ENCODE measurements around the gene FCHO2.

FCHO2 gene

GRCh38 chr5:73037545-73037944 lies 81.7 kb downstream of the FCHO2 start:
- no peak overlapping the region for H3K4me3 ChIP-seq (ENCODE audit: low read length)
- H3K36me3 ChIP-seq (ENCODE audit: control insufficient read depth, low read depth, low read length), result no peaks in the 10 kb centered on the region
- no peaks in the 10 kb centered on the region for H3K27me3 ChIP-seq (ENCODE audit: control insufficient read depth, insufficient read depth, low read length)
- no peak overlapping the region for H3K27ac ChIP-seq (ENCODE audit: low read length)
- H3K9me3 ChIP-seq (ENCODE audit: control insufficient read depth, low read depth, low read length), result no peaks in the 10 kb centered on the region
- H3K4me1 ChIP-seq (ENCODE audit: control insufficient read depth, low read depth, low read length), result peaks cover 12% of the 10 kb centered on the region
- H3K9ac ChIP-seq (ENCODE audit: low read length), result no peak overlapping the region

- Histone ChIP-seq H3K4me3 (ENCODE audit: low read length) (no peak overlapping the region), H3K9me3 (ENCODE audit: control insufficient read depth, low read depth, low read length) (no peaks in the 10 kb centered on the region), H3K36me3 (ENCODE audit: control insufficient read depth, low read depth, low read length) (no peaks in the 10 kb centered on the region), H3K27ac (ENCODE audit: low read length) (no peak overlapping the region), H3K27me3 (ENCODE audit: control insufficient read depth, insufficient read depth, low read length) (no peaks in the 10 kb centered on the region), H3K9ac (ENCODE audit: low read length) (no peak overlapping the region), H3K4me1 (ENCODE audit: control insufficient read depth, low read depth, low read length) (peaks cover 12% of the 10 kb centered on the region)
Measured at GRCh38 chr5:73039082-73039481, 83.2 kb downstream of the FCHO2 start.

- Histone ChIP-seq H3K27ac (ENCODE audit: low read length) (no peak overlapping the region), H3K4me3 (ENCODE audit: low read length) (no peak overlapping the region), H3K9me3 (ENCODE audit: control insufficient read depth, low read depth, low read length) (no peaks in the 10 kb centered on the region), H3K9ac (ENCODE audit: low read length) (no peak overlapping the region), H3K27me3 (ENCODE audit: control insufficient read depth, insufficient read depth, low read length) (no peaks in the 10 kb centered on the region), H3K36me3 (ENCODE audit: control insufficient read depth, low read depth, low read length) (no peaks in the 10 kb centered on the region), H3K4me1 (ENCODE audit: control insufficient read depth, low read depth, low read length) (peaks cover 12% of the 10 kb centered on the region)
Measured at GRCh38 chr5:73042993-73043392, 87.2 kb downstream of the FCHO2 start.

- Histone ChIP-seq H3K36me3 (ENCODE audit: control insufficient read depth, low read depth, low read length) (no peaks in the 10 kb centered on the region), H3K27ac (ENCODE audit: low read length) (no peak overlapping the region)
Measured at GRCh38 chr5:73044546-73044945, 88.7 kb downstream of the FCHO2 start.

GRCh38 chr5:73045623-73046022 lies 89.8 kb downstream of the FCHO2 start:
- no peaks in the 10 kb centered on the region for H3K36me3 ChIP-seq (ENCODE audit: control insufficient read depth, low read depth, low read length)
- H3K9ac ChIP-seq (ENCODE audit: low read length), result no peak overlapping the region

More at GRCh38 chr5:73044546-73044945, 88.7 kb downstream of the FCHO2 start:
- Histone ChIP-seq H3K9me3 (ENCODE audit: control insufficient read depth, low read depth, low read length) (no peaks in the 10 kb centered on the region), H3K4me3 (ENCODE audit: low read length) (no peak overlapping the region), H3K4me1 (ENCODE audit: control insufficient read depth, low read depth, low read length) (peaks cover 12% of the 10 kb centered on the region), H3K9ac (ENCODE audit: low read length) (no peak overlapping the region), H3K27me3 (ENCODE audit: control insufficient read depth, insufficient read depth, low read length) (no peaks in the 10 kb centered on the region)

GRCh38 chr5:73061593-73061992 lies 105.8 kb downstream of the FCHO2 start:
- Histone ChIP-seq H3K36me3 (ENCODE audit: control insufficient read depth, low read depth, low read length) (no peaks in the 10 kb centered on the region), H3K27me3 (ENCODE audit: control insufficient read depth, insufficient read depth, low read length) (no peaks in the 10 kb centered on the region), H3K4me3 (ENCODE audit: low read length) (no peak overlapping the region), H3K4me1 (ENCODE audit: control insufficient read depth, low read depth, low read length) (no peaks in the 10 kb centered on the region), H3K9me3 (ENCODE audit: control insufficient read depth, low read depth, low read length) (no peaks in the 10 kb centered on the region), H3K9ac (ENCODE audit: low read length) (no peak overlapping the region), H3K27ac (ENCODE audit: low read length) (no peak overlapping the region)

More at GRCh38 chr5:73045623-73046022, 89.8 kb downstream of the FCHO2 start:
- Histone ChIP-seq H3K27me3 (ENCODE audit: control insufficient read depth, insufficient read depth, low read length) (no peaks in the 10 kb centered on the region), H3K27ac (ENCODE audit: low read length) (no peak overlapping the region), H3K4me1 (ENCODE audit: control insufficient read depth, low read depth, low read length) (peaks cover 2% of the 10 kb centered on the region), H3K4me3 (ENCODE audit: low read length) (no peak overlapping the region), H3K9me3 (ENCODE audit: control insufficient read depth, low read depth, low read length) (no peaks in the 10 kb centered on the region)

GRCh38 chr5:73066466-73066865 lies 110.6 kb downstream of the FCHO2 start:
- Histone ChIP-seq H3K27me3 (ENCODE audit: control insufficient read depth, insufficient read depth, low read length) (no peaks in the 10 kb centered on the region), H3K9ac (ENCODE audit: low read length) (no peak overlapping the region)

GRCh38 chr5:73067213-73067612 lies 111.4 kb downstream of the FCHO2 start:
- H3K36me3 ChIP-seq (ENCODE audit: control insufficient read depth, low read depth, low read length), result no peaks in the 10 kb centered on the region
- H3K27ac ChIP-seq (ENCODE audit: low read length), result no peak overlapping the region
- H3K27me3 ChIP-seq (ENCODE audit: control insufficient read depth, insufficient read depth, low read length), result no peaks in the 10 kb centered on the region
- H3K4me1 ChIP-seq (ENCODE audit: control insufficient read depth, low read depth, low read length), result no peaks in the 10 kb centered on the region
- no peak overlapping the region for H3K4me3 ChIP-seq (ENCODE audit: low read length)
- H3K9ac ChIP-seq (ENCODE audit: low read length), result no peak overlapping the region
- no peaks in the 10 kb centered on the region for H3K9me3 ChIP-seq (ENCODE audit: control insufficient read depth, low read depth, low read length)

More at GRCh38 chr5:73066466-73066865, 110.6 kb downstream of the FCHO2 start:
- Histone ChIP-seq H3K36me3 (ENCODE audit: control insufficient read depth, low read depth, low read length) (no peaks in the 10 kb centered on the region), H3K27ac (ENCODE audit: low read length) (no peak overlapping the region), H3K4me3 (ENCODE audit: low read length) (no peak overlapping the region), H3K4me1 (ENCODE audit: control insufficient read depth, low read depth, low read length) (no peaks in the 10 kb centered on the region), H3K9me3 (ENCODE audit: control insufficient read depth, low read depth, low read length) (no peaks in the 10 kb centered on the region)

- Histone ChIP-seq H3K4me1 (ENCODE audit: control insufficient read depth, low read depth, low read length) (no peaks in the 10 kb centered on the region), H3K36me3 (ENCODE audit: control insufficient read depth, low read depth, low read length) (no peaks in the 10 kb centered on the region), H3K27me3 (ENCODE audit: control insufficient read depth, insufficient read depth, low read length) (no peaks in the 10 kb centered on the region), H3K9me3 (ENCODE audit: control insufficient read depth, low read depth, low read length) (no peaks in the 10 kb centered on the region), H3K27ac (ENCODE audit: low read length) (no peak overlapping the region), H3K4me3 (ENCODE audit: low read length) (no peak overlapping the region), H3K9ac (ENCODE audit: low read length) (no peak overlapping the region)
Measured at GRCh38 chr5:73081093-73081492, 125.3 kb downstream of the FCHO2 start.

GRCh38 chr5:73088026-73088425 lies 132.2 kb downstream of the FCHO2 start:
- H3K27me3 ChIP-seq (ENCODE audit: control insufficient read depth, insufficient read depth, low read length), result no peaks in the 10 kb centered on the region
- H3K4me1 ChIP-seq (ENCODE audit: control insufficient read depth, low read depth, low read length), result no peaks in the 10 kb centered on the region
- no peaks in the 10 kb centered on the region for H3K9me3 ChIP-seq (ENCODE audit: control insufficient read depth, low read depth, low read length)
- H3K4me3 ChIP-seq (ENCODE audit: low read length), result no peak overlapping the region
- H3K9ac ChIP-seq (ENCODE audit: low read length), result no peak overlapping the region
- H3K36me3 ChIP-seq (ENCODE audit: control insufficient read depth, low read depth, low read length), result peaks cover 4% of the 10 kb centered on the region
- no peak overlapping the region for H3K27ac ChIP-seq (ENCODE audit: low read length)

GRCh38 chr5:73093943-73094342 lies 138.1 kb downstream of the FCHO2 start:
- H3K9me3 ChIP-seq (ENCODE audit: control insufficient read depth, low read depth, low read length), result no peaks in the 10 kb centered on the region
- no peaks in the 10 kb centered on the region for H3K4me1 ChIP-seq (ENCODE audit: control insufficient read depth, low read depth, low read length)
- H3K36me3 ChIP-seq (ENCODE audit: control insufficient read depth, low read depth, low read length), result no peaks in the 10 kb centered on the region
- no peaks in the 10 kb centered on the region for H3K27me3 ChIP-seq (ENCODE audit: control insufficient read depth, insufficient read depth, low read length)
- no peak overlapping the region for H3K27ac ChIP-seq (ENCODE audit: low read length)
- H3K4me3 ChIP-seq (ENCODE audit: low read length), result no peak overlapping the region
- H3K9ac ChIP-seq (ENCODE audit: low read length), result no peak overlapping the region

GRCh38 chr5:73094415-73094814 lies 138.6 kb downstream of the FCHO2 start:
- no peak overlapping the region for H3K27ac ChIP-seq (ENCODE audit: low read length)
- no peaks in the 10 kb centered on the region for H3K9me3 ChIP-seq (ENCODE audit: control insufficient read depth, low read depth, low read length)
- no peaks in the 10 kb centered on the region for H3K4me1 ChIP-seq (ENCODE audit: control insufficient read depth, low read depth, low read length)
- H3K36me3 ChIP-seq (ENCODE audit: control insufficient read depth, low read depth, low read length), result no peaks in the 10 kb centered on the region
- no peaks in the 10 kb centered on the region for H3K27me3 ChIP-seq (ENCODE audit: control insufficient read depth, insufficient read depth, low read length)
- H3K9ac ChIP-seq (ENCODE audit: low read length), result no peak overlapping the region
- no peak overlapping the region for H3K4me3 ChIP-seq (ENCODE audit: low read length)
